ENCODE data around the gene TSC22D3.

GRCh38 chrX:107716118-107716684, 59.4 kb downstream of the TSC22D3 start:
- TF ChIP-seq CTCF (conservative IDR thresholded peaks at IDR 0.05 in 1 of 2, IDR thresholded peaks at IDR 0.05 in 1 of 2; ENCODE audit: extremely low read depth in 1 of 2, insufficient read depth in 1 of 2, low read depth in 1 of 2, low read length in 2 of 2) (no peak), EZH2 (IDR thresholded peaks at IDR 0.05; ENCODE audit: borderline replicate concordance, low read length) (no peak)
